Natural killer cell treated with Interleukin-12 subunit alpha and Interleukin-12 subunit beta and Interleukin-15 and Interleukin-18, amount 100 ng/mL, for 72 hours (primary cell): Measurements from ENCODE around the gene CTXN3. TPM values are rescaled to one million over a fixed set of nuclear protein-coding genes. Genes with fewer than 3 reads are reported as not detected.
A peak's percentile ranks its signal among the peaks of the same experiment; 100 is the strongest.

Experiments used
- ATAC-seq, 2 donors: fragments of 150-1000 bp; cut with Tn5 transposase in 1 of 2; sonication (Bioruptor Pico), chemical (Tn5 transposase) in 1 of 2; 2 replicates each; pipeline ENCODE4 v1.10.0; 2021
- DNase-seq: peaks from one replicate; pipeline ENCODE4 v3.0.0; 2022; ENCODE audit warnings: low spot score
- H3K27ac Mint-ChIP-seq, 2 donors: 1 replicate in 1 of 2; 2 replicates in 1 of 2; pipeline ENCODE4 v1.8.0; 2022; ENCODE audit warnings: mixed read lengths in 2 of 2, mild to moderate bottlenecking in 1 of 2, moderate library complexity in 1 of 2
- H3K27me3 Mint-ChIP-seq, 2 donors: 1 replicate in 1 of 2; 2 replicates in 1 of 2; pipeline ENCODE4 v1.8.0; 2022; ENCODE audit warnings: mixed read lengths in 2 of 2
- H3K36me3 Mint-ChIP-seq: one replicate; pipeline ENCODE4 v1.8.0; 2022; ENCODE audit warnings: mixed read lengths
- H3K4me1 Mint-ChIP-seq, 2 donors: 1 replicate in 1 of 2; 2 replicates in 1 of 2; pipeline ENCODE4 v1.8.0; 2022; ENCODE audit warnings: low read depth in 2 of 2, mixed read lengths in 2 of 2, mild to moderate bottlenecking in 1 of 2
- H3K4me3 Mint-ChIP-seq: one replicate; pipeline ENCODE4 v1.8.0; 2022; ENCODE audit warnings: mixed read lengths
- H3K9me3 Mint-ChIP-seq: 2 replicates; pipeline ENCODE4 v1.8.0; 2022; ENCODE audit warnings: mixed read lengths
- total RNA-seq, 2 donors: library from RNA; stranded (reverse); gene quantifications; one replicate each; pipeline ENCODE4 v1.2.3, GENCODE V29; 2022

Gene CTXN3
- total RNA-seq = not detected

DNA sequence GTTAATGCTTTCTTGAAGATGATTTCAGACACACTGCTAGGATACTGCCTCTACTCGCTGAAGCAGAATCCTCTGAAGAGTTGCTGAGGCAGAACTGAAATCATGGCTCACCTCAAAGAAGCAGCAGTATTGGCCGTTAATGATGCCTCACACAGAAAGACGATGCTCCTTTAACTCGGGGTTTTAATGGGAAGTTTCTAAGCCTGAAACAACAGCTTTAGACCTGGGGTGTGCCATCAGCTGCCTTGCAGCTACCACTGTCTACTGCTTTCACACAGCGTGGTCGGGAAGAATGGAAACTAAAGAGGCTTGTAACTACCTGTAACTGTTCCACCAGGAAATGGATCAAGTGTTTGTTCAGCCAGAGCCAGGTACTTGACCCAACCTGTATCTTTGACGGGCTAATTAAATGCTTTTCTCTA lies at the start of gene CTXN3:
CTXN3 (plus strand) TSS at position 65 of the 422 bp plus-strand sequence. CDS start 8,440 bp downstream, outside the sequence.
- DNase-seq (no peak), ATAC-seq (no peak)
- Mint-ChIP-seq H3K27ac (no peak within 1 kb of the TSS), H3K4me3 (no peak within 1 kb of the TSS), H3K27me3 (peaks cover 0 to 2% of the 10 kb centered on the region in 2 donors), H3K9me3 (no peaks in the 10 kb centered on the region), H3K4me1 (no peaks in the 10 kb centered on the region), H3K36me3 (no peaks in the 10 kb centered on the region)

DNA sequence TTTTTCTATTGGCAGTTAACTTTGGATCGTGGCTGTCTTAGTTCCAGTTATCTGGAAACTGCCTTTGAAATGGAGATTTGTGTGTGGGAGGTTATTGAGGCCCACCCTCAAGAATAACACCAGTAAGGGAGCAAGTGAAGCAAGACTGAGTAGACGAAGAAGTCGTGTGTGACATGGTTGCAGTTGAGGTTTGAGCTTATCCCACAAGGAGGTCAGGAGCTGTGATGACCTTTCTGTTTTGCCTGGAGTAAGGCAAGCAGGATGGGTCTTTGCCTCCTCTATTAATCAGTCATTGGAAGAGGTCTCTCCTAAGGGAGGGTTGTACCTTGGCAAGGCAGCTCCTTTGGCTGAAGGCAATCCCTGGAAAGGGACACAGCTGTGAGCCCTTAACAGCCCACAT lies 49.6 kb upstream of the CTXN3 start:
- Mint-ChIP-seq H3K27me3 (peaks cover 0 to 10% of the 10 kb centered on the region in 2 donors), H3K9me3 (no peaks in the 10 kb centered on the region), H3K27ac (no peak overlapping the region), H3K36me3 (no peaks in the 10 kb centered on the region), H3K4me3 (no peak overlapping the region), H3K4me1 (peaks cover 2 to 12% of the 10 kb centered on the region in 2 donors)
- DNase-seq (no peak), ATAC-seq (no peak)

DNA sequence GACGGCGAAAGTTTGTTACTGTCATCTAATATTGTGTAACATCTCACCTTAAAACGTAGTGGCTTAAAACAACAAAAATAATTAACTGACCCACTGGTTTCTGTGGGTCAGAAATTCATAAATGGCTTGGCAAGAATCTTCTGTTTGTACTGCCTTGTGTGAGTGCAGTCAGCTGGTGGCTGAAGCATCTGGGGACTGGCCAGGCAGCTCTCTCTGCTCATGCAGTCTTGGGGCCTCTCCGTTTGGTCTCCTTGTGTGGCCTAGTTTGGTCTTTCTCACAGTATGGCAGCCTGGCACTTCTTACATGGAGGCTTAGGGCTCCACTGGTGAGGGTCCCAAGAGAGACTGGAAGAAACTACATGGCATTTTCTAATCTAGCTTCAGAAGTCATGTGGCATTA lies 49.0 kb upstream of the CTXN3 start:
- ATAC-seq (no peak), DNase-seq (no peak)
- peaks cover 0 to 10% of the 10 kb centered on the region in 2 donors for H3K27me3 Mint-ChIP-seq
- H3K4me1 Mint-ChIP-seq = peaks cover 2 to 12% of the 10 kb centered on the region in 2 donors
- no peaks in the 10 kb centered on the region for H3K9me3 Mint-ChIP-seq
- no peak overlapping the region for H3K27ac Mint-ChIP-seq
- no peaks in the 10 kb centered on the region for H3K36me3 Mint-ChIP-seq
- no peak overlapping the region for H3K4me3 Mint-ChIP-seq

DNA sequence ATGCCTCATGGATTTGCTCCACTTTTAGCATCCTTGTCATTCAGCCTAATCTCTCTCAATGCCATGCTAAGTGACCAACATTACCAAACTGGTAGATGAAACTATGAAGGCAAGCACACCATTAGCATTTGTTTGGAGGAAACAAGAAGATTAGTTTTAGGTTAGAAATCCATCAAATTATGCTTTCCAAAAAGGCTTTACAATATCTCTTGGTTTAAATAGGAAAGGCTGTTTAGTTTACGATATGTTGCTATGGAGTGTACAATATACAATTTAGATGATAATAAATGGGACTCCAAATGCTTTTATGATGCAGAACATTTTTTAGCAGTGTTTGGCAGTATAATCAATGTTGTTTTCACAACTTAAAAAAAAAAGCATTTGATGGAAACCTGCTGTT lies 47.8 kb upstream of the CTXN3 start:
- Mint-ChIP-seq H3K36me3 (no peaks in the 10 kb centered on the region), H3K4me3 (no peak overlapping the region), H3K4me1 (peaks cover 2 to 12% of the 10 kb centered on the region in 2 donors), H3K9me3 (no peaks in the 10 kb centered on the region), H3K27me3 (peaks cover 0 to 10% of the 10 kb centered on the region in 2 donors), H3K27ac (no peak overlapping the region)
- no peak for ATAC-seq
- no peak for DNase-seq

DNA sequence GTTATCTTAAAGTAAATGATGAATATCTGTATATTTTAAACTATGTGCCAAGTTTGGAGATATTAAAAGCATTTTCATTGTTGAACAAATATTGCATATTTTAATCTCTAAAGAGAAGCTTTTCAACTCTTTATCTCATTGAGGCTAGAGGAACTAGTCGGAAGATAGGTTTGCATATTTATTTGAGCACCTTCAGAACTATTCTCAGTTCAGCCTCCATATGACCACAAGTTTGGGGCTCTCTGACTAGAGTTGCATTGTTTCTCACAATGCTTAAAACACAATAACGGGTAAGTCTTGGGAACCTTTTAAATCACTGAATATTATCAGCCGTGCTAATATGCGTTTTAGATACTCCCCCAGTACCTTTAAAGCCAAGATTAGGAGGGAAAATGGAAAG lies 47.3 kb upstream of the CTXN3 start:
- no peak for ATAC-seq
- Mint-ChIP-seq H3K4me3 (no peak overlapping the region), H3K9me3 (no peaks in the 10 kb centered on the region), H3K27ac (no peak overlapping the region), H3K27me3 (peaks cover 0 to 10% of the 10 kb centered on the region in 2 donors), H3K4me1 (peaks cover 2 to 12% of the 10 kb centered on the region in 2 donors), H3K36me3 (no peaks in the 10 kb centered on the region)
- DNase-seq = no peak

DNA sequence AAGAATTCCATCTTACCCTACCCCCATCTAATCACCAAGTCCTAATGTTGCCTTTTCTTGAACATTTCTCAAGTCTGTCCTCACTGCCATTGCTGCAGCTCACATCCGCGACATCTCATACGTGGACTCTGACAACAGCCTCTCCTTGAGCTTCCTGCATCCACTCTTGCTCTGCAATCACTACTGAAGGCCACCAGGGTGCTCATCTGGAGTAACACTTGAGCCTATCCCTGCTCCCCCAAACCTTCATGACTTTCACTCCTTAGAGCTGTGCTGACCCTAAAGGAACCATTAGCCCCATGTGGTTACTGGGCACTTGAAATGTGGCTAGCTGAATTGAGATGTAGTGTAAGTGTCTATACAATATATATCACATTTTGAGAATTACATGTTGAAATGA lies 46.4 kb upstream of the CTXN3 start:
- H3K4me3 Mint-ChIP-seq = no peak overlapping the region
- peaks cover 2 to 12% of the 10 kb centered on the region in 2 donors for H3K4me1 Mint-ChIP-seq
- DNase-seq (no peak), ATAC-seq (no peak)
- H3K27me3 Mint-ChIP-seq = peaks cover 0 to 10% of the 10 kb centered on the region in 2 donors
- no peaks in the 10 kb centered on the region for H3K36me3 Mint-ChIP-seq
- H3K9me3 Mint-ChIP-seq = no peaks in the 10 kb centered on the region
- H3K27ac Mint-ChIP-seq = no peak overlapping the region

DNA sequence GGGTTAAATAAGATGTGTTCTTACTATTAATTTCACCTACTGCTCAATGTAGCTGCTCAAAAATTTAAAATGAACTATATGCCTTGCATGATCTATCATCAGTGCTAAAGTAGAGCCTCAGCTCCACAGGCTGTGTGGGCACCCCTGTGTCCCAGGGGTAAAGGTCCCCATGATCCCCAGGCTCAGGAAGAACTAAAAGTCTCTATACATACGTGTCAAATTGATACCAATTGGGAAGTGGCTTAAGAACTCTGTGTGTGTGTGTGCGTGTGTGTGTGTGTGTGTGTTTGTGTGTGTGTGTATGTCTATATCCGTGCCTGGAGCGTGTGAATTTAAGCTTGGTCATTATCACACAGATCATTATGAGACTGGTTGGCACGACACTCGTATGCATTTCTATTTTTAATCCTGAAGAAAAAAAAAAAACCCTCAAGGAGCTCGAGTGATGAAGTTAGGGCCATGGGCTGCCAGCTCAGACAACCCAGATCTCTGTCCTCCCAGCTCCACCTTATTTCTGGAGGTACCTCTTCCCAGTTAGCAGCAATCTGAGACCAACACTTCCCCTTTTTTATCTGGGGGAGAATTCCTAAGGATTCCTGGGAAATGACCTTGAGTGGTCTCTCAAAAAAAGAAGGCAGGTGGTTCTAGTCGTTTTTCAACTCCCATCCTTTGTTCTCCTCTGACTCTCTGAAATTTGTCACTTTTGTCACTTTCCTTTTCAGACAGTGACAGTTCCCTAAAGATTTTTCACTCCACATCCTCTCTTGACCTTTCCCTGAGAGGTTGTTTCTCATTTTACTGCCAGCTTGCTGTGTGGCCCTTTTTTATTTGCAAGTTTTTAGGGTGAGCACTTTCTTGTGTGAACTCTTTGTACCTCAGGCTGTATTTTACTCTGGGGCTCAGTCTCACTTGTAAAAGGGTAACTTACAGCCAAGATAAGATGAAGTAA lies 45.7 kb upstream of the CTXN3 start:
- no peak for ATAC-seq
- Mint-ChIP-seq H3K4me1 (peaks cover 2 to 12% of the 10 kb centered on the region in 2 donors), H3K4me3 (no peak overlapping the region), H3K36me3 (no peaks in the 10 kb centered on the region), H3K27ac (no peak overlapping the region), H3K9me3 (no peaks in the 10 kb centered on the region), H3K27me3 (peaks cover 0 to 10% of the 10 kb centered on the region in 2 donors)
- DNase-seq = no peak

DNA sequence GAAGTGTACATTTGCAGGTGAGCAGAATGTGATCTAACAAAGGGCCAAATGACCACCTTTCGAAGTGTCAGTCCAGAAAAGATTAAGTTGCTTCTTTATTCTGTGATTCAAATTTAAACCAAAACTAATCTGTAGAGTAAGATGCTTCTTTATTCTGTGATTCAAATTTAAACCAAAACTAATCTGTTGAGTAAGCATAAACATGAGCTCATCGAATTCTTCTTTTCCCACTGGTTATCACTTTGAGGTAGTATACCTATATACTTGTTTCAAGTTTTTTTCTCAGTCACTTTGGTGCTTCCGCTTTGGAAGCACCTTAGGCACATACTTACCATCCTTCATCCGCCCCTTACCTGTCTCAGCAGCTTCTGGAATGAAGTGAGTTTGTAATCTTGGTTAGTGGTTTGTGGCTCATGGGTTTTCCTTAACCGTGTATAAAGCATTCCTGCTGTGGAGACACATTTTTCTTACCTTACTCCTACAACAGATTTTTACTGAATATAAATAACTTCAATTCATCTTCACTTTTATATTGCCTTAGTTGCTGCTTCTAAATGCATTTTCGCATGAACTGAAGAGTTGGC lies 40.7 kb upstream of the CTXN3 start:
- peak in 1 of 2 donors; percentile 50 for ATAC-seq
- Mint-ChIP-seq H3K4me1 (peaks cover 4 to 22% of the 10 kb centered on the region in 2 donors), H3K9me3 (no peaks in the 10 kb centered on the region), H3K4me3 (no peak overlapping the region), H3K36me3 (no peaks in the 10 kb centered on the region), H3K27ac (no peak overlapping the region), H3K27me3 (no peaks in the 10 kb centered on the region)
- DNase-seq = no peak

DNA sequence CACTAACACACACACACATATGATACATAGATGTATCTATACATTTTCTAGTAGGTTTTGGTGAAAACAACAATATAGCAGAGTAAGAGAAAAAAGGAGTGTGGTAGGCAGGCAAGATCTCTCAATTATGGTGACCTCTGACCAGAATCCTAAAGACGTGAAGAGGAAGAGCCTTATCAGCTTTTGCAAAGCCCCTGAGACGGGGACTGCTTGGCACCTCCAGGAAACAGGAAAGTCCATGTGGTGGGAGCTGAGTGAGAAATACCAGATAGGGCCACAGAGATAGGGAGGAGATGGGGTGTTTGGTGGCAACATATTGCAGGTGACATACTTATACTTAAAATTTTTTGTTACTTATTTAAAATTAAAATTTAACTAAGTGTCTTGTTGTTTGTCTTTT lies 39.9 kb upstream of the CTXN3 start:
- H3K4me1 Mint-ChIP-seq = peaks cover 4 to 17% of the 10 kb centered on the region in 2 donors
- H3K27me3 Mint-ChIP-seq = no peaks in the 10 kb centered on the region
- H3K27ac Mint-ChIP-seq = no peak overlapping the region
- no peaks in the 10 kb centered on the region for H3K36me3 Mint-ChIP-seq
- no peaks in the 10 kb centered on the region for H3K9me3 Mint-ChIP-seq
- DNase-seq = no peak
- ATAC-seq = no peak
- no peak overlapping the region for H3K4me3 Mint-ChIP-seq

DNA sequence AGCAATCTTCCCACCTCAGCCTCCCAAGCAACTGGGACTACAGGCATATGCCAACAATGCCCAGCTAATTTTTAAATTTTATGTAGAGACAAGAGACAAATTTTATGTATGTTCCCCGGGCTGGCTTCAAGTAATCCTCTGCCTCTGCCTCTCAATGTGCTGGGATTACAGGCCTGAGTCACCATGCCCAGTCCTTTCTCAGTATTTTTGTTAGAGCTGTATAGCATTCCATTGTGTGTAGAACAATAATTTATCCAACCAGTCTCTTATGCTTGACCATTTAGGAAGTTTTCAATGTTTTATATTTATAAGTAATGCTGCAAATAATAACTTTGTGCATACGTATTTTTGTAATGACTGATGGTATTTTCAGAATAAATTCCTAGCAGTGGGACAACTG lies 38.9 kb upstream of the CTXN3 start:
- ATAC-seq (no peak), DNase-seq (no peak)
- Mint-ChIP-seq H3K4me1 (peaks cover 4 to 21% of the 10 kb centered on the region in 2 donors), H3K4me3 (no peak overlapping the region), H3K27me3 (no peaks in the 10 kb centered on the region), H3K9me3 (no peaks in the 10 kb centered on the region), H3K27ac (no peak overlapping the region), H3K36me3 (no peaks in the 10 kb centered on the region)

DNA sequence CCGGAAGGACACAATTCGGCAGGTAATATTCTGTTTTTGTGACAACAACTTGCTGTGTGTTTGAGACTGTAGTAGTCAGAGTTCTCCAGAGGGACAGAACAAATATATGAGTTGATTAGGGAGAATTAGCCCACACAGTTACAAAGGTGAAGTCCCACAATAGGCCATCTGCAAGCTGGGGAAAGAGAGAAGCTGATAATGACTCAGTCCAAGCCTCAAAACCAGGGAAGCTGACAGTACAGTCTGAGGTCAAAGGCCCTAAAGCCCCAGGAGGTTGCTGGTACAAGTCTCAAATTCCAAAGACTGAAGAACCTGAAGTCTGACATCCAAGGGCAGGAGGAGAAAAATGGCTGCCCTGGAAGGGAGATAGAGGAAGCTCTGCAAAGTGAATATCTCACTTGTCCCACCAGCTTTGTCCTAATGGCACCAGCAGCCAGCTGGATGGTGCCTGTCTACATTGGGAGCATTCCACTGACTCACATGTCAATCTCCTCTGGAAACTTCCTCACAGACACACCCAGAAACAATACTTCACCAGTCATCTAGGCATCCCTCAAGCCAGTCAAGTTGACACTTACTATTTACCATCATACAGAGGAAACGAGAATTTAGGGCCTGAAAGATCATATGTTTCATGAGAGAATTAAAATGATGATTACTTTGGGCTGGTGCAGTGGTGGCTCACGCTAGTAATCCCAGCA lies 36.3 kb upstream of the CTXN3 start:
- DNase-seq (no peak), ATAC-seq (no peak)
- Mint-ChIP-seq H3K4me1 (peaks cover 4 to 21% of the 10 kb centered on the region in 2 donors), H3K4me3 (no peak overlapping the region), H3K9me3 (no peaks in the 10 kb centered on the region), H3K36me3 (no peaks in the 10 kb centered on the region), H3K27me3 (no peaks in the 10 kb centered on the region), H3K27ac (peak overlapping the region in 1 of 2 donors; percentile 66)

DNA sequence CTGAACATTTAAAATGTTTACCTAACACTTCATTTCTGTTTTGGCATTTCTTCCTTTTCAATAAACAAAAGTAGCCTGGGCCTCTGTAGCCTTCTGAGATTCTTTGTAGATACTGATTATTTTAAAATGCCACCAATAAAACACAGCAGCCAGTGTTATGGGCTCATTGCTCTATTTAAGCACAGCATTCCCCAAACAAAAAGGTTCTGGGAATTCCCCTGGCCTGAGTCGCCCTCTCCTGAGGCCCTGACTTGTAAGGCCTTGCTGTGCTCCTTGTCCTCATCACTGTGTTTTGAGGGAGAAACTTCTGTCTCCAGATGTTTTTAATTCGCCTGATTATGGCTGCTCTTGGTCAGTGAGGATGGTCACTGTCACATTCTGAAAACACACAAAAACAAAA lies 33.0 kb upstream of the CTXN3 start:
- H3K4me3 Mint-ChIP-seq = no peak overlapping the region
- ATAC-seq (no peak), DNase-seq (no peak)
- no peaks in the 10 kb centered on the region for H3K27me3 Mint-ChIP-seq
- peaks cover 4% of the 10 kb centered on the region for H3K36me3 Mint-ChIP-seq
- peaks cover 0 to 11% of the 10 kb centered on the region in 2 donors for H3K4me1 Mint-ChIP-seq
- no peaks in the 10 kb centered on the region for H3K9me3 Mint-ChIP-seq
- H3K27ac Mint-ChIP-seq = no peak overlapping the region

DNA sequence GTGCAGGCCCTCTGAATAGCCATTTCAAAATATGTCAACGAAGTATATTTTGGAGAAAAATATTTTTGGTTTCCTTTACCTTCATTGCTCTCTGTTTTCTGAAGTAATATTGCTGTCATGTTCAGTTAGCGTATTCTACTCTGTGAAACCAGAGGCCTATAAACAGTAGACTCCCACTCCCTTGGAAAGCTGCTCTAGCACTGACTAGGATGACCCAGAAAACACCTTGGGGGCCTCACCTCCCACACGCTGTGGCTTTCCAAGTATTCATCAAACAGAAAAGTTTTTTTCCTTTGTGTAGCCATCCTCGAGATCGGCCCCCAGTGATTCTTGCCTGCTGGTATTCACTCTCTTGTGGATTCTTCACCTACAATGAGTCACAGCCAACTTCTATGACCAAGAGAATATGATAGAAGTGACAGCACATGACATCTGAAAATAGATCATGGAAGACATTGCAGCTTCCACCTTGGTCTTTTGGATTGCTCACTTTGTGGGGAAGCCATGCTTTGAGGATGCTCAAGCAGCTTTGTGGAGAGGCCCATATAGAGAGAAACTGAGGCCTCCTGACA lies 28.9 kb upstream of the CTXN3 start:
- Mint-ChIP-seq H3K27me3 (peaks cover 0 to 4% of the 10 kb centered on the region in 2 donors), H3K4me3 (no peak overlapping the region), H3K9me3 (no peaks in the 10 kb centered on the region), H3K36me3 (peaks cover 4% of the 10 kb centered on the region), H3K4me1 (no peaks in the 10 kb centered on the region), H3K27ac (no peak overlapping the region)
- no peak for DNase-seq
- no peak for ATAC-seq
